ENCODE results near the gene BRIP1. TPM values are rescaled to one million over a fixed set of nuclear protein-coding genes. Genes with fewer than 3 reads are reported as not detected.

The BRIP1 gene
- total RNA-seq, 1 experiment from 2014 or later: 13.8 TPM

GRCh38 chr17:61755078-61755477 lies 108.2 kb downstream of the BRIP1 start:
- Mint-ChIP-seq H3K4me3 (no peak overlapping the region), H3K9me3 (peaks cover 4% of the 10 kb centered on the region), H3K4me1 (peaks cover 3% of the 10 kb centered on the region), H3K36me3 (peaks cover 13% of the 10 kb centered on the region), H3K27ac (no peak overlapping the region), H3K27me3 (ENCODE audit: low read depth) (no peaks in the 10 kb centered on the region)
- ChIA-PET POLR2A (no interaction called here), CTCF (interaction anchor here (1.0 kb wide), 1 partner anchor 311 kb away, joined by 3 read pairs; no protein-coding TSS in a partner anchor)
- no peak for DNase-seq (ENCODE audit: low spot score)
- TF ChIP-seq ZNF425 (CRISPR knock-in tag; conservative IDR thresholded peaks at IDR 0.05): no peak
- TF ChIP-seq KAT7 (CRISPR knock-in tag; IDR thresholded peaks at IDR 0.05; ENCODE audit: borderline replicate concordance): no peak
- TF ChIP-seq ZSCAN18 (CRISPR knock-in tag; IDR thresholded peaks at IDR 0.05): no peak
- TF ChIP-seq, protein P1, sequence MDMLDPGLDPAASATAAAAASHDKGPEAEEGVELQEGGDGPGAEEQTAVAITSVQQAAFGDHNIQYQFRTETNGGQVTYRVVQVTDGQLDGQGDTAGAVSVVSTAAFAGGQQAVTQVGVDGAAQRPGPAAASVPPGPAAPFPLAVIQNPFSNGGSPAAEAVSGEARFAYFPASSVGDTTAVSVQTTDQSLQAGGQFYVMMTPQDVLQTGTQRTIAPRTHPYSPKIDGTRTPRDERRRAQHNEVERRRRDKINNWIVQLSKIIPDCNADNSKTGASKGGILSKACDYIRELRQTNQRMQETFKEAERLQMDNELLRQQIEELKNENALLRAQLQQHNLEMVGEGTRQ (CRISPR knock-in tag; IDR thresholded peaks at IDR 0.05): no peak
- no peak for TF ChIP-seq CBFB (CRISPR knock-in tag; IDR thresholded peaks at IDR 0.05; ENCODE audit: low read depth)
- no peak for TF ChIP-seq NR1H2 (CRISPR knock-in tag; IDR thresholded peaks at IDR 0.05)
- no peak for ATAC-seq

DNA sequence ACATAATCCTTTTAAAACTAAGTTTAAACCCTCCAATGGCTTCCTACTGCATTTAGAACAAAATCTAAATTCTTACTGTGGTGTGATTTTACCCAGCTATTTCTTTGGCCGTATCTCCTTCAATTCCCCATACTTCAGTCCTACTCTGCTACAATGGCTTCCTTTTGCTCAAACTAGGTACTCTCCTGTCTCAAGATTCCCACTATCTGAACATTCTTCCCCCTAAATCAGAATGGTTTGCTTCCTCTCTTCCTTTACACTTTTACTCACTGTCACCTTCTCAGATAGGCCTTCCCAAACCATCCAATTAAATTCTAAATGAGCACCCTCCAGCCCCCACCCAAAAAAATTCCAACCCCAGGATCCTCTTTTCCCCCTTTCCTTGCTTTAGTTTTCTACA lies 109.2 kb downstream of the BRIP1 start:
- H3K9me3 Mint-ChIP-seq: peaks cover 12% of the 10 kb centered on the region
- no peaks in the 10 kb centered on the region for H3K27me3 Mint-ChIP-seq (ENCODE audit: low read depth)
- DNase-seq (ENCODE audit: low spot score) (no peak), ATAC-seq (no peak)
- H3K36me3 Mint-ChIP-seq: peaks cover 19% of the 10 kb centered on the region
- no peak overlapping the region for H3K27ac Mint-ChIP-seq
- TF ChIP-seq, protein P1 (CRISPR knock-in tag; IDR thresholded peaks at IDR 0.05): no peak
- no peak for TF ChIP-seq TEAD1 (CRISPR knock-in tag; IDR thresholded peaks at IDR 0.05)
- no peak for TF ChIP-seq NR3C1 (CRISPR knock-in tag; conservative IDR thresholded peaks at IDR 0.05; ENCODE audit: low read depth)
- no peak for TF ChIP-seq ZNF219 (CRISPR knock-in tag; IDR thresholded peaks at IDR 0.05; ENCODE audit: borderline replicate concordance)
- POLR2A ChIA-PET: no interaction called here
- peaks cover 3% of the 10 kb centered on the region for H3K4me1 Mint-ChIP-seq
- CTCF ChIA-PET: no interaction called here
- H3K4me3 Mint-ChIP-seq: no peak overlapping the region

DNA sequence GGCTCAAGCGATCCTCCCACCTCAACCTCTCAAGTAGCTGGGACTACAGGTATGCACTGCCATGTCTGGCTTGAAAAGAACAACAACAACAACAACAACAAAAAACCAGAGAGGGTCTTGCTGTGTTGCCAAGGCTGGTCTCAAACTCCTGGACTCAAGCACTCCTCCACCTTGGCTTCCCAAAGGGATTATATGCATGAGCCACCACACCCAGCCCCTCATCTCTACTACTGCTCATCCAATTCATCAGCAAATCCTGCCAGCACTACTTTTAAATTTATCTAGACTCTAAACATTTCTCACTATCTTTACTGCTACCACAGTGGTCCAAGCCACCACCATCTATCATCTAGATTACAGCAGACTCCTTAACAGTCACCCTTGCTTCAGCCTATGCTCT lies 109.6 kb downstream of the BRIP1 start:
- CTCF ChIA-PET: no interaction called here
- POLR2A ChIA-PET: no interaction called here
- Mint-ChIP-seq H3K9me3 (peaks cover 15% of the 10 kb centered on the region), H3K4me3 (no peak overlapping the region), H3K36me3 (peaks cover 20% of the 10 kb centered on the region), H3K4me1 (peaks cover 3% of the 10 kb centered on the region), H3K27ac (no peak overlapping the region), H3K27me3 (ENCODE audit: low read depth) (no peaks in the 10 kb centered on the region)
- ATAC-seq (no peak), DNase-seq (ENCODE audit: low spot score) (no peak)
- TF ChIP-seq, protein P2, sequence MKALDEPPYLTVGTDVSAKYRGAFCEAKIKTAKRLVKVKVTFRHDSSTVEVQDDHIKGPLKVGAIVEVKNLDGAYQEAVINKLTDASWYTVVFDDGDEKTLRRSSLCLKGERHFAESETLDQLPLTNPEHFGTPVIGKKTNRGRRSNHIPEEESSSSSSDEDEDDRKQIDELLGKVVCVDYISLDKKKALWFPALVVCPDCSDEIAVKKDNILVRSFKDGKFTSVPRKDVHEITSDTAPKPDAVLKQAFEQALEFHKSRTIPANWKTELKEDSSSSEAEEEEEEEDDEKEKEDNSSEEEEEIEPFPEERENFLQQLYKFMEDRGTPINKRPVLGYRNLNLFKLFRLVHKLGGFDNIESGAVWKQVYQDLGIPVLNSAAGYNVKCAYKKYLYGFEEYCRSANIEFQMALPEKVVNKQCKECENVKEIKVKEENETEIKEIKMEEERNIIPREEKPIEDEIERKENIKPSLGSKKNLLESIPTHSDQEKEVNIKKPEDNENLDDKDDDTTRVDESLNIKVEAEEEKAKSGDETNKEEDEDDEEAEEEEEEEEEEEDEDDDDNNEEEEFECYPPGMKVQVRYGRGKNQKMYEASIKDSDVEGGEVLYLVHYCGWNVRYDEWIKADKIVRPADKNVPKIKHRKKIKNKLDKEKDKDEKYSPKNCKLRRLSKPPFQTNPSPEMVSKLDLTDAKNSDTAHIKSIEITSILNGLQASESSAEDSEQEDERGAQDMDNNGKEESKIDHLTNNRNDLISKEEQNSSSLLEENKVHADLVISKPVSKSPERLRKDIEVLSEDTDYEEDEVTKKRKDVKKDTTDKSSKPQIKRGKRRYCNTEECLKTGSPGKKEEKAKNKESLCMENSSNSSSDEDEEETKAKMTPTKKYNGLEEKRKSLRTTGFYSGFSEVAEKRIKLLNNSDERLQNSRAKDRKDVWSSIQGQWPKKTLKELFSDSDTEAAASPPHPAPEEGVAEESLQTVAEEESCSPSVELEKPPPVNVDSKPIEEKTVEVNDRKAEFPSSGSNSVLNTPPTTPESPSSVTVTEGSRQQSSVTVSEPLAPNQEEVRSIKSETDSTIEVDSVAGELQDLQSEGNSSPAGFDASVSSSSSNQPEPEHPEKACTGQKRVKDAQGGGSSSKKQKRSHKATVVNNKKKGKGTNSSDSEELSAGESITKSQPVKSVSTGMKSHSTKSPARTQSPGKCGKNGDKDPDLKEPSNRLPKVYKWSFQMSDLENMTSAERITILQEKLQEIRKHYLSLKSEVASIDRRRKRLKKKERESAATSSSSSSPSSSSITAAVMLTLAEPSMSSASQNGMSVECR (CRISPR knock-in tag; IDR thresholded peaks at IDR 0.05; ENCODE audit: borderline replicate concordance): no peak
- TF ChIP-seq, protein P3, sequence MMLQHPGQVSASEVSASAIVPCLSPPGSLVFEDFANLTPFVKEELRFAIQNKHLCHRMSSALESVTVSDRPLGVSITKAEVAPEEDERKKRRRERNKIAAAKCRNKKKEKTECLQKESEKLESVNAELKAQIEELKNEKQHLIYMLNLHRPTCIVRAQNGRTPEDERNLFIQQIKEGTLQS (CRISPR knock-in tag; conservative IDR thresholded peaks at IDR 0.05): no peak
- TF ChIP-seq, protein P4, sequence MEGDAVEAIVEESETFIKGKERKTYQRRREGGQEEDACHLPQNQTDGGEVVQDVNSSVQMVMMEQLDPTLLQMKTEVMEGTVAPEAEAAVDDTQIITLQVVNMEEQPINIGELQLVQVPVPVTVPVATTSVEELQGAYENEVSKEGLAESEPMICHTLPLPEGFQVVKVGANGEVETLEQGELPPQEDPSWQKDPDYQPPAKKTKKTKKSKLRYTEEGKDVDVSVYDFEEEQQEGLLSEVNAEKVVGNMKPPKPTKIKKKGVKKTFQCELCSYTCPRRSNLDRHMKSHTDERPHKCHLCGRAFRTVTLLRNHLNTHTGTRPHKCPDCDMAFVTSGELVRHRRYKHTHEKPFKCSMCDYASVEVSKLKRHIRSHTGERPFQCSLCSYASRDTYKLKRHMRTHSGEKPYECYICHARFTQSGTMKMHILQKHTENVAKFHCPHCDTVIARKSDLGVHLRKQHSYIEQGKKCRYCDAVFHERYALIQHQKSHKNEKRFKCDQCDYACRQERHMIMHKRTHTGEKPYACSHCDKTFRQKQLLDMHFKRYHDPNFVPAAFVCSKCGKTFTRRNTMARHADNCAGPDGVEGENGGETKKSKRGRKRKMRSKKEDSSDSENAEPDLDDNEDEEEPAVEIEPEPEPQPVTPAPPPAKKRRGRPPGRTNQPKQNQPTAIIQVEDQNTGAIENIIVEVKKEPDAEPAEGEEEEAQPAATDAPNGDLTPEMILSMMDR (IDR thresholded peaks at IDR 0.05): no peak
- TF ChIP-seq MYBL2 (CRISPR knock-in tag; IDR thresholded peaks at IDR 0.05) (no peak), GRHL2 (CRISPR knock-in tag; IDR thresholded peaks at IDR 0.05; ENCODE audit: insufficient replicate concordance, severe bottlenecking) (no peak), ZMAT4 (CRISPR knock-in tag; IDR thresholded peaks at IDR 0.05) (no peak), ZNF671 (CRISPR knock-in tag; IDR thresholded peaks at IDR 0.05) (no peak)
- TF ChIP-seq, protein P5, sequence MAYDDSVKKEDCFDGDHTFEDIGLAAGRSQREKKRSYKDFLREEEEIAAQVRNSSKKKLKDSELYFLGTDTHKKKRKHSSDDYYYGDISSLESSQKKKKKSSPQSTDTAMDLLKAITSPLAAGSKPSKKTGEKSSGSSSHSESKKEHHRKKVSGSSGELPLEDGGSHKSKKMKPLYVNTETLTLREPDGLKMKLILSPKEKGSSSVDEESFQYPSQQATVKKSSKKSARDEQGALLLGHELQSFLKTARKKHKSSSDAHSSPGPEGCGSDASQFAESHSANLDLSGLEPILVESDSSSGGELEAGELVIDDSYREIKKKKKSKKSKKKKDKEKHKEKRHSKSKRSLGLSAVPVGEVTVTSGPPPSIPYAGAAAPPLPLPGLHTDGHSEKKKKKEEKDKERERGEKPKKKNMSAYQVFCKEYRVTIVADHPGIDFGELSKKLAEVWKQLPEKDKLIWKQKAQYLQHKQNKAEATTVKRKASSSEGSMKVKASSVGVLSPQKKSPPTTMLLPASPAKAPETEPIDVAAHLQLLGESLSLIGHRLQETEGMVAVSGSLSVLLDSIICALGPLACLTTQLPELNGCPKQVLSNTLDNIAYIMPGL (CRISPR knock-in tag; IDR thresholded peaks at IDR 0.05): no peak
